GM23248 (cell line): ENCODE data around the gene RAB4B.

Source experiments
- EZH2 ChIP-seq: fragments of 200-600 bp; sonication (generic); IDR thresholded peaks from 2 replicates; pipeline ENCODE4 v1.6.1; 2018; ENCODE audit warnings: antibody characterized with exemption, mild to moderate bottlenecking; ENCODE audit not compliant: insufficient read depth, poor library complexity, severe bottlenecking
- EZH2phosphoT487 ChIP-seq: fragments of 200-600 bp; sonication (generic); IDR thresholded peaks from 2 replicates; pipeline ENCODE4 v1.6.1; 2018; ENCODE audit warnings: antibody characterized with exemption, moderate library complexity, mild to moderate bottlenecking, low read depth; ENCODE audit not compliant: insufficient read depth

DNA sequence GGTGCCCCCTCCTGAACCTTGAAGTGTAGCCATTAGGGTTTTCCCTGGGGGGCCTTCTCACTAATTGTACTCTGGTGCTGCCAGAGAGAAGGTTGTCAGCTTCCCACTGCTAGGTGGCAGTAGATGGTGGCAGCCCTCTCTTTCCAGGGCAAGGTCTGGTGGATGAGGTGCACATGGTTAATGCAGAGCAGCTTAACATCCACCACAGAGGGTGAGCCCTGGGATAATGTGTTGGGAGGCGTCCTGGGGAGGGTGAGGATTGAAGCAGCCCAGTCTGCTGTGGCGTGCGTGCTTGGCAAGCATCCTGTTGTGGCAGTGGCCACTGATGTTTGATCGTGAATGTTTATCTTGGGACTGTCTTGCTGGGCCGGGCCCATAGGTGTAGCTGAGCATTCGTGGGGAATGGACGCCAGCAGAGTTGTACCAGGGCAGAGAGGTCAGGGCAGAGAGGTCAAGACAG, 26.8 kb downstream of the RAB4B start:
- TF ChIP-seq EZH2: no peak
- TF ChIP-seq EZH2phosphoT487: no peak
